T-helper 1 cell (primary cell): ENCODE data around the gene KIDINS220.

Experiments
- DNase-seq, 5 donors: peaks; one replicate each; pipeline ENCODE4 v3.0.0-alpha.2; 2012 to 2020
- total RNA-seq, 4 donors: gene quantifications; one replicate each; lab custom pipeline; 2026; lab: John Stamatoyannopoulos, UW

Gene KIDINS220
- 92.8 to 152 (median 141) reads per million in 4 donors for total RNA-seq

DNA sequence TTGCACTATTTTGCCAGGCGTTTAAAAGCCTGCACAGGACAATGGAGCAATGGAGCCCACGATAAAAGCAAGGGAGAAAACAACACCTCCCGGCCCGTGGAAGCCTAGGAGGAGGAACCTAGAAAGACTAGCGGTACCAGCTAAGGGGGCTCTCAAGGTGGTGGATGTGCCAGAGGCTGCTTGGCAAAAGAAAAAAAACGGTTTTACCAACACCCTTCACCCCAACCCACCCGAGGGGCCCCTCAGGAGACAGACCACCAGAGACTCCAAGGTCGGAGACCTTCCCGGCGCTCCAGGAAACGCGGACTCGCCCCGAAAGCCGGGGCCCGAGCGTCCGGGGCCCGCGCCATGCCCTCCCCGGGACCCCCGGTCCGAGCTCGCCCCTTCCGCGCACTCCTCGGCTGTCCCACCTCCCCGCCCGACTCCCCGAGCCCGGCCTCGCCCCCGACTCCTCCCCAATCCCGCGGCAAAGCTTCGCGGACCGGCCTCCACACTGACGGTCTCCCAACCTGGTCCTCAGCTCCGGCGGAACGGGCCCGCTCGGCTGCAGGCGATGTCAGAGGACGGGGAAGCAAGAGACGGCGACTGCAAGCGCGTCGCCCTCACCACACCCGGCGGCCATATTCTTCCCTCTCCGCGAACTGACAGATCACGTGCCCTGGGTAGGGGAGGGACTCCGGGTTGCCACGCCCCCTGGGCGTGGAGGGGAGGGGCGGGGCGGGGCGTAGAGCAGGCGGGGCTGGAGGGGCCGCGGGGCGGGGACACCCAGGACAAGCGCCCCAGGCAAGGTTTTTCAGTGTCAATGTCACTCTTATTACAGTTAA, at the start of gene KIDINS220:
Gene KIDINS220 (minus strand): TSS at position 643 of the 824 bp plus-strand sequence. CDS start 10,520 bp downstream, outside the sequence.
- peak; percentile 67 to 88 (median 79) for DNase-seq

DNA sequence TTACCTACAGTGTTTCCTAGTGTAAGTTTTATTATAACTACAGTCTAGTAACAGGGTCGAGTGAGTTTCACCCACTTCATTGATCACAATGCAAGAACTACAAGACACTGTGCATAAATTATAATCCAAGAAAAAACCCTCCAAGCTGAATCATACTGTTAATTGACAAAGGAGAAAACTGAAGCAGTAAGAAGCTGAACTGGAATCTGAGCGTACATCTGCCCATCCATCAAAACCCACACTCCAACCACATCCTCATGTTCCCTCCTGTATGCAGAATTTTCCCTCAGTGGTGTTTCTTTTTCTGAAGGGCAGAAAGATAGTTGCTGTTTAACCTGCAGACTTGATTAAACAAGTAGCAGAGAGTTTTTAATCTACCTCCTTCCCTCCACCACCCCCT, 49.5 kb upstream of the KIDINS220 start:
- no peak for DNase-seq

DNA sequence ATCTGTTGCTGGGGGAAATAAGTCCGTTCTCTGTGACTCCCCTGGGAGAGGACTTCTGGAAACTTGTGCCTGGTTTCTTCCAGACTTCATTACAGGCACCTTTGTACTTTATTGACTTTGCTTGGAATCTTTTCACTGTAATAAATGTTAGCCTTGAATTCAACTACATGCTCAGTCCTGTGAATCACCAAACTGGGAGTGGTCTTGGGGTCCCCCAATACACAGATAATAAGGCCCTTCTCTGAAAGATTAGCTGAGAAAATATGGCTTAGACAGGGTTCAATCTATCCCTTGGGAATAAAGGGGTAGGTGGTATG, 48.7 kb upstream of the KIDINS220 start:
- no peak for DNase-seq

DNA sequence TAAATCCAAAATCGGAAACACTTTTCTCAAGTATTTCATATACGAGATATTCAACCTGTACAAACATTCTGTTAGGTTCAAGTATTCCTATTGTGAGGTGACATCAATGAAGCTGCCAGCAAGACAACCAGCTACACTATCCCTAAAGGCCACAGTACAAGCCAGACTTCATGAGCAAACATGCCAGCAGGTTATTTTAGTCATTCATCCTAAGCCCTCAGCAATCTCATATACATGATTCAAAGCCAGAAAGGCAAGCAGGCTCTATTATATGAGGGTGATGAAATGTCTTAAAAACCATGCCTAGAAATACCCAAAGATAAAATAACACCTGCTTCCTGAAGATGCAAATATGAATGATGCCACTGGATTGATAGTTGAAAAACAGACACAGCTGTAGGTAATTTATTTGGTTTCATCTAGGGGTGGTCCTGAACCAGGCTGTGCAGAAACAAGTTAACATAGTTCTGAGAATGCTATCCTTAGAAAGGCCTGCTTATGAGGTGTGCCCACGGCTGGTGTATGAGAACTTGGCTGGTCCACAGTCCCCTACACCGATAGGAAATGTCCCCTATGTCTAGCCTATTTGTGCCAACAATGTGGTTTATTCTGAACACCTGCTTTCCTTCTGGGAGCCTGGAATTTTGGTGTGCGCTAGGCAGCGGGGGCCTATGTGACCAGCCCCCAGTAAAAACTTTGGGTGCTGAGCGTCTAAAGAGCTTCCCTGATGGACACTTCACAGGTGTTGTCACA, 48.2 kb upstream of the KIDINS220 start:
- DNase-seq: no peak

DNA sequence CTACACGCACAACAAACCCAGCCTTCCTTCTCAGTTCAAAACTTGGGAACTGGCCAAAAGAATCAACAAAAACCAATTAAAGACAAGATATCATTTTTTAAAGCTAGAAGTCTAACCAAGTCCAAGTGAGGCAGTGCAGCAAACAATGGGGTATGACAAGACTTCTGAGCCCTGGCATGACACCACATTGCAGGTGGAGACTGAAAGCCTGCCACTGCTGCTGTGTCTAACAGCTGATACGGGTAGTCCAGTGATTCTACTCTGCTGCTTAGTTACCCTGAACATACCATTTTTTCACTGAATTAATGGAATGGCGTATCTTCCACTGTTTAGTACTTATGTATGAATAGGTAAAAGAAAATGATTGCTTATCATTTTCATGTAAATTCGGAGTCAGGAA, 47.4 kb upstream of the KIDINS220 start:
- no peak for DNase-seq

DNA sequence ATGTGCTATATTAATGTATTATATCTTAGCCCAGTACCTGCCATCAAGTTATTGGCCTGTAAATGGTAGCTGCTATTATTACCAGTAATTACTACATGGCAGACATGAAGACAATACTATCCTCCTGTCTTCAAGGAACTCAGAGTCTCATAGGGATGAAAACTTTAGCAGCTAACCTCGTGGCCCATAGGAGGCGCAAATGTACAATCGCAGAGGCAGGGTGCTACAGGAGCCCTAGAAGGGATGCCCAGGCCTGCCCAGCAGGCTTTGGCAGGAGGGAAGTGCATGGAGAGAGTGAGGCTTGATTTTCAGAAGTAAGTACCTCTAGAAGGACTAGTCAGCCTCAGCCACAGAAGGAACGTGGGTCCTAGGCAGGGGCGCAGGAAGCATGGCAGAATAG, 44.7 kb upstream of the KIDINS220 start:
- no peak for DNase-seq

DNA sequence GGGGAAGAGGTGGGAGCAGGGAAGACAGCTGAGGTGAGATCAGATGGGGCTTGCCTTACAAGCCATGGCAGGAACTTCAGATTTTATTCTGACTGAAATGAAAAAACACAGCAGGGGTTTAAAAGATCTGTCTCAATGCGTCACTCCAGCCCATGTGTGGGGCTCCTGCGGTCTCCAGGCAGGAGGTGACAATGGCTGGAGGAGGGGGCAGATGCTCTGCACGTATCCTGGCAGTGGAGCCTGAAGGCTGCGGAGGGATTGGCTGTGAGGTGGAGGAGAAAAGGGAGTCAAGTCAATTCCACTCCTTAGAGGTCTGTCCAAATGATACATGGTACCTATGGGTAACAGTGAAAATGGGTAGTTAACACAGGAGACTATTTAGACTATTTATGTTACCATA, 40.5 kb upstream of the KIDINS220 start:
- DNase-seq: no peak

DNA sequence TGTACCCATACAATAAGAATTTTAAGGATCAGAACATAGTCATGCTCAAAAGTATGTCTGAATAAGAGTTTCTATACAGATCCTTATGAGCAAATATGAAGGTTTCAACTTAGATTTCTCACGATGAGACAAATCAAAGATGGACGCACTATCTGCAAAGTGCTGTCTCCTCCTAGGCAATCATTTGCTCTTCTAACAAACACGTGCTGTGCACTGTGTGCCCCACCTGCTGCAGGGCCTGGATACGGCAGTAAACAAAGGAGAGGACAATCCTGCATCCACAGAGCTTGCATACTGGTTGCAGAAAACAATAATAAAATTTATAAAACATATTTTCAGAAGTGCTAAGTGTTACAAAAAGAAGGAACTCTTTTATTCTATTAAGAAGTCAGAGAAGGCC, 39.9 kb upstream of the KIDINS220 start:
- DNase-seq: no peak

DNA sequence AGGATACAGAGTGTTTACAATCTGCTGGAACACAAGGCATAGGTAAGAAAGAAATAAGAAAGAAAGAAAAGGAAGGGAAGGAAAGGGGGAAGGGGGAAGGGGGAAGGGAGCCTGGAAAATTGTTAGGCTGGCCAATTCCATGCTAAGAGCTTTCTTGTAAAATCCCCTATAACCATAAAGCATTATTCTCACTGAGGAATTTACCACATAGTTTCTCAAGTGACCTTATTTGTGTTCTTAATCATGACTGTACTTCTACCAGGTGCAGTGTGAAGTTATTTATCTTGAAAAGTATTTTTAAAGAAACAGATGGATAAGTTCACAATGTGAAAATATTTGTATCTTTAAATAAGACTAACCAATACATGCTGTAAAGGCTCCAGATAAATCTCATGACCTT, 39.2 kb upstream of the KIDINS220 start:
- no peak for DNase-seq

DNA sequence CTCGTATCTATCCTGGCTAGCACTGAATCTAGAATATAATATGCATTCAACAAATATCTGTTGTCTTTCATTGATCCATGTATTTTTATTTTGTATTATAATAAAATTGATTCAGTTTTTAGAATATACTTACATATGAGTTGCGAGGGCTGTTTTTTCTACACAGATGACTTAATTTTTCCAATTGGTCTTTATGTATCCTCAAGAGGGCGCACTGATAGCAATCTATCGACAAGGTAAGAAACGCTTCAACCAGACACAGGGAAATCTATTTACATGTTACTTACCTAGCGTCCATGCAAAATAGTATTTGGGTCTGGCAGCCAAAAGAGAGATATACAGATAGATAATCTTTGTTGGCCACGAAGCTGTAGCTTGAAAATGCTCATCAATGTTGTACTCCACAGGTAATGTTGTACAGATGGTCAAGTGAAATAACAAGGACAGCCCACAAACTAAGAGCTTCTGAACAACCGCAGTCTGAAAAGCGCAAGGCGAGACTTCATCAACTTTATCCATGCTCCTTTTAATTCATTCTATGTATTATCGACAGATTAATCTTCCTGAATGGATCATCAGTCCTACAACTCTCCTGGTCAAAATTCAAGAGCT, 35.5 kb upstream of the KIDINS220 start:
- DNase-seq: peak in 1 of 5 donors; percentile 16

DNA sequence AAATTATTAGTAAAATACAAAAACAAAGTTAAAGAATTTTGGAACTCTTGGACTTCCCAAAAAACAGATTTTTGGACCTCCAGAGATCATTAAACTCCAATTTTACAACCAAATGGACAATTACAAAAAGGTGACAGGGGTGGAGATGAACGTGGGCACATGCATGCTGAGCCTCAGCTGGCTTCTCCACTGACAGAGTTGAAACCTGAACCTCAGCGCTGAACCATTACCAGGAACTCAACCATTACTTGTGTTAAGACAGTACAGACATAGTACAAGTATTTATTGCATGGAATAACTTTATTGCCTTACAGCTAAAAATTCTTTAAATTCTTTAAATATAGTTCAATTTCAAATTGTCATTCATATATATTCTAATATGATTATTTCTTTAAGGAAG, 33.0 kb upstream of the KIDINS220 start:
- no peak for DNase-seq

DNA sequence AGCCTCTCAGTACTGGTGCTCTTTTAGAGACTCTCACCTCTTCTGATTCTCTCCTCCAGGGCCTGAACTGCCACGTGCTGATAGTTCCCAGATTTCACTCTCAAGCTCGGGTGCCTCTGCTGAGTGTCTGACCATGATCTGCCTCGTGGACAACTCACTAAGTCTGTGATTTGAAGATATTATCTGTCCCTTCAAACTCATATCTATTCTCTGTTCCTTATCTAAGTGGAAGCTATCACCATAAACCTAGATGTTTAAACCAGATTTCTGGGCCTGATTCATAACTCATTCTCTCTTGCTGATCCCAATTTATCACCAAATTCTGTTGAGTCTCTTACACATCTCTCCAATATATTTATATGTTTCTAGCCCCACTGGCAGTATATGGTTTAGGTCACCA, 29.9 kb upstream of the KIDINS220 start:
- no peak for DNase-seq

DNA sequence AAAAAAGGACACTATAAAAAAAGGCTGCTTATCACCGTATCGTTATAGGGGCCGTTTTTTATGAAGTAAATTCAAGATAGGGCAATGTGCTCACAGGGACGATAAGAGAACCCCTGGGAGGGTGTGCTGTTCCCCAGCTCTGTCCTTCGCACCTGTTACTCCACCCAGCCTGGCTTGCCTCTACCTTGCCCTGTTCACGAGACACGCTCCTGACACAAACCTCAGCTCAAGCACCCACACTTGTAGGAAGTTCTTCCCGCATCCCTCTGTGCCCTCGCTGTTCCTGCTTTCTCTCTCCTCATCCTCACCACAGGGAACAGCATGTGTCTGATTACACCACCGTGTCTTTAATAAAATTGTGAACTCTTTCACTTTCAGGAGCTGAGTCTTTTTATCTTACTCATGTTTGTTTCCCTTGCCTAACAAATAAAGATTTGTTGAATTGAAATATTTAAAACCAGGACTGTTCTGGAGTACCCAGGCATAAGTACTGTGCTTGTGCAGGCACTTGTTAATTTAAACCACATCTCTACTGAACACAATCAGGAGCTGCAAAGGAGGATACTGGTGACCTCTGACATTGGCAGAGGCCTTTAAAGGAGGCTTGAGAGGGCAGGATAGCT, 26.0 kb upstream of the KIDINS220 start:
- DNase-seq: no peak

DNA sequence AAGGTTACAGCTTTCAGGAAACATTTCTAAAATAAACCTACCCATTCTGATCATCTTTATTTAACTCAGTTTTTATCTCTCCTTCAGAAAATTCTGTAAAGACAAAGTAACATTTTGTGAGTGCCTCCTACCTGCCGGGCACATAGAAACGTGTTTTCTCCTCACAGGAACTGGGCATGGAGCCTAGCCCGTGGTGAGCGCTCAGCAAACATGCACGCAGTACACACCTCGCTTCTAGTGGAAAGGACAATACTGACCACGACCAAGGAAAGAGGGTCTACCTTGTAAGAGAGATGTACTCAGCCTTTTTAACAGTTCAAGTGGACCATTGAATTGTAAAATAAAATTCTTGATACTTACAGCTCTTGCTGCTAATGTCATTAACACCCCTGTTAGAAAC, 24.8 kb upstream of the KIDINS220 start:
- DNase-seq: no peak

DNA sequence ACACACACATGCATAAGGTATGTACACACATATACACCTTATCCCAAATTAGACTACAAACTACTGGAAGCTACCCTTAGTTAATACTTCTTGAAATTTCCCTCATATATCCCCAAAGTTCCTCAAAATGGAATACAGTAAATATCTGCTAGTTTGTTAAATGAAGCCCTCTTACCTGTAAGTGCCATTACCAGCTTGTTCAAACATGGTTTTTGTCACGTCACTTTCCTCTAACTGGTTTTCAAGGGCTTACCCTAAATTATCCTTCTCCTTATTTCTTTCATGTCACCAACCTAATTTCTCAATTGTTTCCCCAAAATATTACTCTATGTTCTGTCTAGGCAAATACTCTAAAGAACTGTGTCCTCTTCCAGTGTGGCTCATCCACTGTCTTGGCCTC, 24.4 kb upstream of the KIDINS220 start:
- no peak for DNase-seq

DNA sequence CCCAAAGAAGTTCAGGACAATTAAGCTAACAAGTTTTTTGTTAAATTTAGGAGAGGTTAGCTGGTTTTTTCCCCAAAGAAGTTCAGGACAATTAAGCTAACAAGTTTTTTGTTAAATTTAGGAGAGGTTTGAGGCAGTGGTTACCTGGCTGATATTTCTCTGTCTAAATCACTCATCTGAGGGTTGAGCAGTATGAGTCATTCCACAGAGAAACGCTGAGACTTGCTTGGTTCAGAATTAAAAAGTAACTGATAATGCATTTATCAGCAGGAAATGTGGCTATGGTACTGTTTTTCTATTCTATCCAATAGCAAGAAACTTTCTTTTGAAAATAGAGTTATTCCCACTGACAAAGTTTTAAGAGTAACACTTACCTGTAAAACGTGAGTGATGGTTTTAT, 22.8 kb upstream of the KIDINS220 start:
- DNase-seq: no peak

DNA sequence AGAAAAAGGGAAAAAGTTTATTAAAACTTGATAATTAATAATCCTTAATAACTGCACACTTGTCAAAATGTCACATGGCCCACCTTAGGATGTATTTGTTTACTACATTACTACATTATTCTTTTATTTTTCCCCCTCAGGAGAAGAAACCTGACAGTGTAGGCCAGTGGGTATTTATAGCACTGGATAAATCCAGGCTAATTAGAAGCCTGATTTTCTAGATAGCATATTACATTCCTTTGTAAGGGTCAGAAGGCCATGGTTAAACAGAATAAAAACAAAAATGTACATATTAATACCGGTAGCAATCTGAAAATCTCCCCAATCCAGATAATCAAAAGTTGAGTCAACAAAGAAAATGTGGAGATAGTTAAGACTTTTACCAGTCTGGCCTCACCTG, 21.5 kb upstream of the KIDINS220 start:
- no peak for DNase-seq

DNA sequence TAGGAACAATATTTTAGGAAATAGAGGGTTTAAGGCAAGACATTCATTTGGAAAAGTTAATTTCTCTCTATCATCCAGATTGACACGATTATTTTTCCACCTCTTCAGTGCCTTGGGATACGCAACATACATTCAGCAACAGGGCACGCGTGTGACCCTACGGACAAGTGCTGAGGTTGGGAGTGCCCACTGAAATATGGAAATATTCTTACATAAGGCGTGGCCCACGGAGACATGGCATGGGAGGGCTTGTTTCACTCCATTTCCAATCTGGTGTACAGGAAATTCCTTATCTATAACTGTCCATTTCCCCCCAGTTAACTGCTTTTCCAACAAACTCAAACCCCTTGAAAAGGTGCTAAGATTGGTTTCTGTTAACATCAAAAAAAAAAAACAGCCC, 20.9 kb upstream of the KIDINS220 start:
- no peak for DNase-seq

DNA sequence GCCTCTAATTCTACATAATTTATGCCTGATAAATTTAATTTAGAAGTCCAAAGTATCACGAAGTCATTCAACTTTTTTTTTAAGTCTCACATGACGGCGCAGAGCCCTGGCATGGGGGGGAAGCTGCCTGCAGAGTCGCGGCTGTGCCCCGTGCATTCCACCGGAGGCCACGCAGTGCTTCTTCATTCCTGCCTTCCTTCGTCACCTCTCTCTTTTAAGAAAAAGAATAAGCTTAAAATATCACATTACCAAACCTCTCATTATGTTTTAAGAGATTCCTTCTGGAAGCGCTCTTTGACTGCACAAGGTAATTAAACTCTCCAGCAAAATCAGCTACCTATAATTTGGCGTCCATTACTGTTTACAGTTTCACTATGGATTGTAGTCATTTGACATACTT, 20.3 kb upstream of the KIDINS220 start:
- DNase-seq: no peak

DNA sequence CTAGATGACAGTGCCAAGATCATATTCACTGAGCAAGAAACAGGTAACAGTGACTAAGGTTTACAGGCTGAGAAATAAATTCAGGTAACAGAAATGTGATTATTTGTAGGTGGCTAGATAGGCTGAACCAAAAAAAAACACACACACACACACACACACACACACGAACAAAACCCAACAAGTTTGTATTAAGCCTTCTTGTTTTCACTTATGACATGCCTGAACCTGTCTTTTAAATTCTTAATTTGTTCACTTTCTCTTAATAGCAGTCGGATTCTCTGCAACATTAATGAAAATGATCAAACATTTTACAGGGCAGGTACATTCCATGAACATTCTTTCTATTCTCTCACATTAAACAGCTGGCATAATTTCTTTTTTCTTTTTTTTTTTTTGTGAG, 18.8 kb upstream of the KIDINS220 start:
- DNase-seq: no peak

DNA sequence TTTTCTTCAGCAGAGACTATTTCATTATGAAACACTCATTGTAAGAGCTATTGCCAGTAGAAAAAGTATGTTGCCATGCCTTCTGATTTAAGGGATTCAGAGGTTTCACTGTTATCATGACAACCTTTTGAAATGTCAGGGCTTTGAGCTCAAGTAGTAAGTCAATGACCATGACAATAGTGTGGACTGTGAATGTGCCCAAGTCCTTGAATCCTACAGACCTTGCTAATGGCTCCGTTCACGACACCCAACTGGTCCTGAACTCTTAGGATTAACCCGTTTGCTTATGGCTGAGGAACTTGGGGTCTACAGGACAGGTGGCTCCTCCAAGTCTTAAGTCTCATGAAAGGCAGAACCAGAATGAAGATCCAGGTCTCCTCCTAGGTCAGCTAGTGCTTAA, 17.6 kb upstream of the KIDINS220 start:
- DNase-seq: no peak

DNA sequence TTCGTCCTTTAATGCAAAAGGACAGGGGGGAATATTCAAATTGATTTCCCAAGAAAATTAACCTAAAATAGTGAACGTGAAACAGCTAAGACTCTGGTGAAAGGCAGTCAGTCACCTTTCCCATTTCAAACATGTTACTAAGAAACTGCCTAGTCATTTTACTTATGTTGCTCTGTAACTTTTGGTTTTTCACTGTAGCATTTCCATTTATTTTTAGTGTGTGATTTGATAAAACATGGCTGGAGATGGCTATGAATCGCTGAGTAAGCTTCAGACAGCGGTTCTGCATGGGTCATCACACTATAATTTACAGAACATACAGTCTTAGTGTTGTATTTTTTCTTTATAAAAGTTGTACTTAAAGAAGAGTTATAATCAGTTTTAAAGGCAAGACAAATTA, 16.0 kb upstream of the KIDINS220 start:
- DNase-seq: no peak

DNA sequence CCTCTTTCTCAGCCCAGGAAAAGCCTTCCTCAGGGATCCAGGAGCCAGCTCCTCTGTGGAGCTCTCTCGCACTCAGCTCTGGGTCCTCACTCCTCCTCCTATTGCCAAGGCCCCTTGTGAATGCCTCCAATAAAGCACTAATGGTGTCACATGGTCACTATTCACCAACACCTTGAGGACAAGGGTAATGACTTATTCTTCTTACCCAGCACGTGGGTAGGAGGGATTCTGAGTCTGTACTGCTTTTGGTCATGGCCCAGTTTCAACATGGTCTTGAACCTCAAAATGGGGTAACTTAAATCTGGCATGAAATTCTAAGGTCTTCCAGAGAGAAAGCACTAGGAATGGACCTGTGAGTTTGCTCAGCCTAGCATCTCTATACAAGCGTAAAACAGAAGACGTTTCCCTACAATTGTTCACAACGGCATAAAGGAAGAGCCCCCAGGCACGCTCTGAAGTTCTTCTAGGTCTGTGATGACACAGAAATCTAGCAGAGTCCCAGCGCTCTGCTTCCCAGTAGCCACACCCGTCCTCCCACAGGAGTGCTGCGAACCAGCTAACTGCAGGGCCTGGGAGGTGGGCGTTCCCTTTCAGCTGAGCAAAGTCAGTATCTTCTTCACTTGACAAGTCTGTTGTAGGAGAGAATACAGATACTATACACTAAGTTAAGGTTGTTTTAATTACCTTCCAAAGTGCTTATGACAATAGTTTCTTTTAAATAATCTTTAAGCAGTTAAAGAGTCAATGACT, 14.6 kb upstream of the KIDINS220 start:
- DNase-seq: no peak
